ENCODE measurements around the gene CAV2. TPM values are rescaled to one million over a fixed set of nuclear protein-coding genes. Genes with fewer than 3 reads are reported as not detected.

Gene CAV2
- total and polyA plus RNA-seq, 9 of the 15 experiments (the other 6 are each of a cell fraction or from before 2014, with no cell fraction given) = 16.1 to 137 (median 38.3) TPM

DNA sequence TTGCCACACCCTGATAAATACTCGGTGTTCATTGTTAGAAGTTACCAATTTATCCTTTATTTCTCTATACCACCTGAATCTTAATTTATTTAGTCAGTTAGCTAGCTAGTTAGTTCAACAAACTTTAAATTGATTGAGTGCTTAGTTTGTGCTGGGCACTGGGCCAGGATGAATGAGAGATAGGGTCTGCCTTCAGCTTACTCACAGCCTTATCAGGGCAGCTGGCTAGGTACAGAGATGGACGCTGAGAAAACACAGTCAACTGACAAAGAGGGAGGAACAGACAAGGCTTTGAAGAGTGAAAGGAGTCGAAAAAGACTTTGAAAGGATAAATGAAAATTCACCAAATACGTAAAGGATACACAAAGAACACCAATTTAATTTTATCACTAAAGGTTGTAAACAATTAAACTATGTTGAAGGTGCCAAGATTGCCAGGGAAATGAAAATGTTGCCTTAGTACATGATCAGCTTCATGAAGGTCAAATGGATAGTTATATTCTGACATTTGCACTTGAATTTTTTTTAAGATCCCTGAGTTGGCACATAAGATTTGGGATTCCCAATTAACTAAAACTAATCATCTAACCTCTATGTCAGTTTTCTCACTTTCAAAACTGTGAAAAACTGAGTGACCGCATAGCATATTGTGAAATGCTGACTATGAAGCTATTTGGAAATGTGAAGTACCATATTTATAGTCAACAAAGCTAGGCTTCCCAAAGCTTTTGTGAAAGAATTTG lies 2.1 kb downstream of the CAV2 start (continued):
- TF ChIP-seq TSC22D4 (tag; IDR thresholded peaks at IDR 0.05) = no peak
- TF ChIP-seq SNIP1 (IDR thresholded peaks at IDR 0.05; ENCODE audit: low read depth) = no peak
- TF ChIP-seq, protein P1, sequence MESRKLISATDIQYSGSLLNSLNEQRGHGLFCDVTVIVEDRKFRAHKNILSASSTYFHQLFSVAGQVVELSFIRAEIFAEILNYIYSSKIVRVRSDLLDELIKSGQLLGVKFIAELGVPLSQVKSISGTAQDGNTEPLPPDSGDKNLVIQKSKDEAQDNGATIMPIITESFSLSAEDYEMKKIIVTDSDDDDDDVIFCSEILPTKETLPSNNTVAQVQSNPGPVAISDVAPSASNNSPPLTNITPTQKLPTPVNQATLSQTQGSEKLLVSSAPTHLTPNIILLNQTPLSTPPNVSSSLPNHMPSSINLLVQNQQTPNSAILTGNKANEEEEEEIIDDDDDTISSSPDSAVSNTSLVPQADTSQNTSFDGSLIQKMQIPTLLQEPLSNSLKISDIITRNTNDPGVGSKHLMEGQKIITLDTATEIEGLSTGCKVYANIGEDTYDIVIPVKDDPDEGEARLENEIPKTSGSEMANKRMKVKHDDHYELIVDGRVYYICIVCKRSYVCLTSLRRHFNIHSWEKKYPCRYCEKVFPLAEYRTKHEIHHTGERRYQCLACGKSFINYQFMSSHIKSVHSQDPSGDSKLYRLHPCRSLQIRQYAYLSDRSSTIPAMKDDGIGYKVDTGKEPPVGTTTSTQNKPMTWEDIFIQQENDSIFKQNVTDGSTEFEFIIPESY (CRISPR knock-in tag; IDR thresholded peaks at IDR 0.05) = no peak
- peak in 1 of 2 experiments; percentile 9; a peak in 1 of 4 replicates for TF ChIP-seq TEAD1 (CRISPR knock-in tag; IDR thresholded peaks at IDR 0.05)
- TF ChIP-seq ZNF121 (CRISPR knock-in tag; conservative IDR thresholded peaks at IDR 0.05) = no peak
- no peak for TF ChIP-seq CBFB (CRISPR knock-in tag; IDR thresholded peaks at IDR 0.05)
- TF ChIP-seq GATA2 (CRISPR knock-in tag; IDR thresholded peaks at IDR 0.05) = peak; percentile 81; the same call in 1 of the 2 replicates
- TF ChIP-seq GATAD2A (IDR thresholded peaks at IDR 0.05) = peak; percentile 84; the same call in 1 of the 2 replicates
- TF ChIP-seq RBM25 (IDR thresholded peaks at IDR 0.05; ENCODE audit: low read depth, low read length, severe bottlenecking) = no peak
- no peak for TF ChIP-seq ZNF311 (CRISPR knock-in tag; IDR thresholded peaks at IDR 0.05)
- TF ChIP-seq, protein P2, sequence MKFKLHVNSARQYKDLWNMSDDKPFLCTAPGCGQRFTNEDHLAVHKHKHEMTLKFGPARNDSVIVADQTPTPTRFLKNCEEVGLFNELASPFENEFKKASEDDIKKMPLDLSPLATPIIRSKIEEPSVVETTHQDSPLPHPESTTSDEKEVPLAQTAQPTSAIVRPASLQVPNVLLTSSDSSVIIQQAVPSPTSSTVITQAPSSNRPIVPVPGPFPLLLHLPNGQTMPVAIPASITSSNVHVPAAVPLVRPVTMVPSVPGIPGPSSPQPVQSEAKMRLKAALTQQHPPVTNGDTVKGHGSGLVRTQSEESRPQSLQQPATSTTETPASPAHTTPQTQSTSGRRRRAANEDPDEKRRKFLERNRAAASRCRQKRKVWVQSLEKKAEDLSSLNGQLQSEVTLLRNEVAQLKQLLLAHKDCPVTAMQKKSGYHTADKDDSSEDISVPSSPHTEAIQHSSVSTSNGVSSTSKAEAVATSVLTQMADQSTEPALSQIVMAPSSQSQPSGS (CRISPR knock-in tag; IDR thresholded peaks at IDR 0.05) = no peak
- no peak for TF ChIP-seq FIP1L1 (IDR thresholded peaks at IDR 0.05; ENCODE audit: low read depth, low read length, poor library complexity, severe bottlenecking)
- TF ChIP-seq OTX1 (CRISPR knock-in tag; IDR thresholded peaks at IDR 0.05) = no peak
- TF ChIP-seq, protein P3, sequence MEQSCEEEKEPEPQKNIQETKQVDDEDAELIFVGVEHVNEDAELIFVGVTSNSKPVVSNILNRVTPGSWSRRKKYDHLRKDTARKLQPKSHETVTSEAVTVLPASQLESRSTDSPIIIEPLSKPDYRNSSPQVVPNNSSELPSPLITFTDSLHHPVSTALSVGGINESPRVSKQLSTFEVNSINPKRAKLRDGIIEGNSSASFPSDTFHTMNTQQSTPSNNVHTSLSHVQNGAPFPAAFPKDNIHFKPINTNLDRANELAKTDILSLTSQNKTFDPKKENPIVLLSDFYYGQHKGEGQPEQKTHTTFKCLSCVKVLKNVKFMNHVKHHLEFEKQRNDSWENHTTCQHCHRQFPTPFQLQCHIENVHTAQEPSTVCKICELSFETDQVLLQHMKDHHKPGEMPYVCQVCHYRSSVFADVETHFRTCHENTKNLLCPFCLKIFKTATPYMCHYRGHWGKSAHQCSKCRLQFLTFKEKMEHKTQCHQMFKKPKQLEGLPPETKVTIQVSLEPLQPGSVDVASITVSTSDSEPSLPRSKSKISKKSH (CRISPR knock-in tag; IDR thresholded peaks at IDR 0.05) = no peak
- TF ChIP-seq TBP (optimal IDR thresholded peaks at IDR 0.05; ENCODE audit: low read depth, low read length) = peak; percentile 57
- TF ChIP-seq NFXL1 (CRISPR knock-in tag; IDR thresholded peaks at IDR 0.05) = no peak
- no peak for TF ChIP-seq TCFL5 (CRISPR knock-in tag; conservative IDR thresholded peaks at IDR 0.05)
- TF ChIP-seq ZNF224 (CRISPR knock-in tag; IDR thresholded peaks at IDR 0.05) = no peak
- TF ChIP-seq CBX5 (IDR thresholded peaks at IDR 0.05; ENCODE audit: borderline replicate concordance, low read depth) = peak; percentile 79; the same call in 1 of the 2 replicates
- peak; percentile 87 for TF ChIP-seq TCF3 (CRISPR knock-in tag; IDR thresholded peaks at IDR 0.05)
- TF ChIP-seq ZNF445 (CRISPR knock-in tag; IDR thresholded peaks at IDR 0.05; ENCODE audit: low read depth) = no peak
- no peak for TF ChIP-seq ZNF143 (CRISPR knock-in tag; IDR thresholded peaks at IDR 0.05)
- peak; percentile 56 to 77; a peak in 3 of 4 replicates for TF ChIP-seq TRIM24 (IDR thresholded peaks at IDR 0.05)
- TF ChIP-seq ZNF12 (CRISPR knock-in tag; IDR thresholded peaks at IDR 0.05) = no peak
- TF ChIP-seq MYBL2 (IDR thresholded peaks at IDR 0.05; ENCODE audit: low read depth) = peak; percentile 77; the same call in 1 of the 2 replicates
- TF ChIP-seq MYBL2 (CRISPR knock-in tag; IDR thresholded peaks at IDR 0.05; ENCODE audit: borderline replicate concordance) = no peak

All from K562 (cell line).